ENCODE data around the gene SIM1.

GRCh38 chr6:100457311-100457990, 7.3 kb downstream of the SIM1 start:
- no peak for TF ChIP-seq POLR2A (IDR thresholded peaks at IDR 0.05; ENCODE audit: borderline replicate concordance, extremely low read depth, insufficient read depth, insufficient read length)
- no peak for TF ChIP-seq CTCF (IDR thresholded peaks at IDR 0.05 in 2 of 3, conservative IDR thresholded peaks at IDR 0.05 in 1 of 3; ENCODE audit: borderline replicate concordance in 1 of 3, insufficient read depth in 1 of 3, low read depth in 2 of 3, low read length in 2 of 3)
- TF ChIP-seq YY1 (IDR thresholded peaks at IDR 0.05; ENCODE audit: extremely low read depth, insufficient replicate concordance, low read depth, low read length) = no peak
- TF ChIP-seq CEBPB (IDR thresholded peaks at IDR 0.05; ENCODE audit: low read depth) = no peak
- no peak for TF ChIP-seq REST (IDR thresholded peaks at IDR 0.05; ENCODE audit: low read depth)
- TF ChIP-seq ZNF274 (IDR thresholded peaks at IDR 0.05; ENCODE audit: low read depth, low read length) = no peak
- no peak for TF ChIP-seq EZH2 (IDR thresholded peaks at IDR 0.05)
- TF ChIP-seq TCF7L2 (IDR thresholded peaks at IDR 0.05; ENCODE audit: borderline replicate concordance, extremely low read depth, insufficient read depth, insufficient read length) = no peak
- TF ChIP-seq POLR2AphosphoS5 (IDR thresholded peaks at IDR 0.05; ENCODE audit: low read depth, low read length) = no peak
